ENCODE measurements around the gene IGFBPL1.

IGFBPL1 gene

DNA sequence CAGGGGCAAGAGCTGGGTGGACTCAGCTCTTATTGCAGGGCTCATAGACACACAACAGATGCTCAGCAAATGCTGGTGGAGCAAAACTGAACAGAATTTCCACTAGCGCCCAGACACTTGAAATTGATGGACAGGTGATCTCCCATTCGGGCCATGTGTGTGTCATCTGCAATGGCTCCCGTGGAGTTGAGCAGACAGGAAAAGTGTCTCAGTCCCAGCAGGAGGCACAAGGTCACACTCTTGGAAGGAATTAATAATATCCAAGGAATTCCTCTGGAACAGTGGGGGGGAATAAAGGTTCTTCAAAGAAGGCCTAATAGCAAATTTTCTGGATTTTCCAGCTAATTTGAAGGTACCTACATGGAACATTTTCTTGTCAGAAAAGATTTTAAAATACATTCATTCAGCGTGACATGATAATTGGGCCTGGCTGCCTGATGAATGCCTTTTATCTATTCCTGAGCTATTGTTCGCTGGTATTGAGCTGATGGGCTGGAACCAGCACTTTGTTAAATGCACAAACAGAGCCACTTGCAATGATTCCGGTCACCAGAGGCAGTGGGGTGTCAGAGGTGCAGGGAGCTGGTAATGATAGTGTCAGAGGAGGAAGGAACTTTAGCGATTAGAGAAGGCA is 63.3 kb downstream of the IGFBPL1 start:
- DNase-seq (ENCODE audit: low read depth, low spot score): no peak
- H3K27ac ChIP-seq: no peak overlapping the region
- no peak for TF ChIP-seq EZH2 (IDR thresholded peaks at IDR 0.05)
- TF ChIP-seq POLR2AphosphoS5 (IDR thresholded peaks at IDR 0.05; ENCODE audit: borderline replicate concordance, low read depth, low read length): no peak
- TF ChIP-seq FOXP2 (optimal IDR thresholded peaks at IDR 0.05; ENCODE audit: control extremely low read depth, extremely low read length, insufficient read depth): no peak

GRCh38 chr9:38359689-38360385 is 64.4 kb downstream of the IGFBPL1 start:
- no peak overlapping the region for H3K9ac ChIP-seq (ENCODE audit: insufficient read length)
- no peak overlapping the region for H3K4me3 ChIP-seq
- TF ChIP-seq FOXP2 (optimal IDR thresholded peaks at IDR 0.05; ENCODE audit: control extremely low read depth, extremely low read length, insufficient read depth) (no peak), POLR2AphosphoS5 (IDR thresholded peaks at IDR 0.05; ENCODE audit: borderline replicate concordance, low read depth, low read length) (no peak), EZH2 (IDR thresholded peaks at IDR 0.05) (no peak)
- DNase-seq (ENCODE audit: low read depth, low spot score): no peak
- no peak overlapping the region for H3K27ac ChIP-seq
- H3K36me3 ChIP-seq (ENCODE audit: insufficient read depth, low read length): no peaks in the 10 kb centered on the region
- no peaks in the 10 kb centered on the region for H3K9me3 ChIP-seq (ENCODE audit: low read depth, low read length)

More for the DNA sequence above, 63.3 kb downstream of the IGFBPL1 start:
- Histone ChIP-seq H3K9ac (ENCODE audit: insufficient read length) (no peak overlapping the region), H3K36me3 (ENCODE audit: insufficient read depth, low read length) (no peaks in the 10 kb centered on the region), H3K4me3 (no peak overlapping the region), H3K9me3 (ENCODE audit: low read depth, low read length) (no peaks in the 10 kb centered on the region)

GRCh38 chr9:38359297-38359653 is 65.0 kb downstream of the IGFBPL1 start:
- TF ChIP-seq EZH2 (IDR thresholded peaks at IDR 0.05) (no peak), POLR2AphosphoS5 (IDR thresholded peaks at IDR 0.05; ENCODE audit: borderline replicate concordance, low read depth, low read length) (no peak), FOXP2 (optimal IDR thresholded peaks at IDR 0.05; ENCODE audit: control extremely low read depth, extremely low read length, insufficient read depth) (no peak)
- Histone ChIP-seq H3K36me3 (ENCODE audit: insufficient read depth, low read length) (no peaks in the 10 kb centered on the region), H3K9me3 (ENCODE audit: low read depth, low read length) (no peaks in the 10 kb centered on the region), H3K9ac (ENCODE audit: insufficient read length) (no peak overlapping the region), H3K27ac (no peak overlapping the region), H3K4me3 (no peak overlapping the region)
- no peak for DNase-seq (ENCODE audit: low read depth, low spot score)

- Histone ChIP-seq H3K36me3 (ENCODE audit: insufficient read depth, low read length) (no peaks in the 10 kb centered on the region), H3K9me3 (ENCODE audit: low read depth, low read length) (no peaks in the 10 kb centered on the region), H3K4me3 (no peak overlapping the region), H3K27ac (no peak overlapping the region), H3K9ac (ENCODE audit: insufficient read length) (no peak overlapping the region)
- DNase-seq (ENCODE audit: low read depth, low spot score): no peak
- TF ChIP-seq FOXP2 (optimal IDR thresholded peaks at IDR 0.05; ENCODE audit: control extremely low read depth, extremely low read length, insufficient read depth): no peak
- no peak for TF ChIP-seq POLR2AphosphoS5 (IDR thresholded peaks at IDR 0.05; ENCODE audit: borderline replicate concordance, low read depth, low read length)
- TF ChIP-seq EZH2 (IDR thresholded peaks at IDR 0.05): no peak
Observed at GRCh38 chr9:38358390-38359296, 65.6 kb downstream of the IGFBPL1 start.

- Histone ChIP-seq H3K27ac (no peak overlapping the region), H3K9me3 (ENCODE audit: low read depth, low read length) (no peaks in the 10 kb centered on the region), H3K36me3 (ENCODE audit: insufficient read depth, low read length) (no peaks in the 10 kb centered on the region), H3K4me3 (no peak overlapping the region), H3K9ac (ENCODE audit: insufficient read length) (no peak overlapping the region)
- DNase-seq (ENCODE audit: low read depth, low spot score): no peak
- no peak for TF ChIP-seq EZH2 (IDR thresholded peaks at IDR 0.05)
- no peak for TF ChIP-seq POLR2AphosphoS5 (IDR thresholded peaks at IDR 0.05; ENCODE audit: borderline replicate concordance, low read depth, low read length)
- TF ChIP-seq FOXP2 (optimal IDR thresholded peaks at IDR 0.05; ENCODE audit: control extremely low read depth, extremely low read length, insufficient read depth): no peak
Observed at GRCh38 chr9:38357350-38358114, 66.7 kb downstream of the IGFBPL1 start.

GRCh38 chr9:38356851-38357250 is 67.4 kb downstream of the IGFBPL1 start:
- Histone ChIP-seq H3K36me3 (ENCODE audit: insufficient read depth, low read length) (no peaks in the 10 kb centered on the region), H3K4me3 (no peak overlapping the region), H3K9me3 (ENCODE audit: low read depth, low read length) (no peaks in the 10 kb centered on the region), H3K9ac (ENCODE audit: insufficient read length) (no peak overlapping the region), H3K27ac (no peak overlapping the region)
- no peak for TF ChIP-seq EZH2 (IDR thresholded peaks at IDR 0.05)
- TF ChIP-seq POLR2AphosphoS5 (IDR thresholded peaks at IDR 0.05; ENCODE audit: borderline replicate concordance, low read depth, low read length): no peak
- TF ChIP-seq FOXP2 (optimal IDR thresholded peaks at IDR 0.05; ENCODE audit: control extremely low read depth, extremely low read length, insufficient read depth): no peak
- no peak for DNase-seq (ENCODE audit: low read depth, low spot score)
